ENCODE measurements around the gene MUC13.

DNA sequence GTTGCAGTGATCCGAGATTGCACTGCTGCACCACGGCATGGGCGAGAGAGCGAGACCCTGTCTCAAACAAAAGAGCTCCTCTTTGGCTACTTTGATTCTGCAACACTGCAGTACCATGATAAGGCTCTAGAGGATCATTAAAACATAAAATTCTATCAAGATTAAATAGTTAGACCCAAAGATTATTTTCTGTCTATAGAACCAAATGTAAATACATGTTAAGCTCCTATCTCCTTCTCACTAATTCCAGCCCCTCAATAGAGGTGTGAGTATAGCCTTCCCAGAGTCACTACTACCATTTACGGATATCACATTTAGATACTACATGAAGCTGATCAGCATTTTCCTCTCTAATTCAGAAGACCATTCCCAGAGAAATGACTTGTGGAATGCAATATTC is 4.3 kb upstream of the MUC13 start:
- TF ChIP-seq, protein P1, sequence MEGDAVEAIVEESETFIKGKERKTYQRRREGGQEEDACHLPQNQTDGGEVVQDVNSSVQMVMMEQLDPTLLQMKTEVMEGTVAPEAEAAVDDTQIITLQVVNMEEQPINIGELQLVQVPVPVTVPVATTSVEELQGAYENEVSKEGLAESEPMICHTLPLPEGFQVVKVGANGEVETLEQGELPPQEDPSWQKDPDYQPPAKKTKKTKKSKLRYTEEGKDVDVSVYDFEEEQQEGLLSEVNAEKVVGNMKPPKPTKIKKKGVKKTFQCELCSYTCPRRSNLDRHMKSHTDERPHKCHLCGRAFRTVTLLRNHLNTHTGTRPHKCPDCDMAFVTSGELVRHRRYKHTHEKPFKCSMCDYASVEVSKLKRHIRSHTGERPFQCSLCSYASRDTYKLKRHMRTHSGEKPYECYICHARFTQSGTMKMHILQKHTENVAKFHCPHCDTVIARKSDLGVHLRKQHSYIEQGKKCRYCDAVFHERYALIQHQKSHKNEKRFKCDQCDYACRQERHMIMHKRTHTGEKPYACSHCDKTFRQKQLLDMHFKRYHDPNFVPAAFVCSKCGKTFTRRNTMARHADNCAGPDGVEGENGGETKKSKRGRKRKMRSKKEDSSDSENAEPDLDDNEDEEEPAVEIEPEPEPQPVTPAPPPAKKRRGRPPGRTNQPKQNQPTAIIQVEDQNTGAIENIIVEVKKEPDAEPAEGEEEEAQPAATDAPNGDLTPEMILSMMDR (IDR thresholded peaks at IDR 0.05): no peak
- TF ChIP-seq POLR2A (IDR thresholded peaks at IDR 0.05): no peak

Data from body of pancreas (tissue), 4 donors.